ENCODE measurements around the gene ALG12.

The ALG12 gene

GRCh38 chr22:49957826-49958365 lies 39.7 kb upstream of the ALG12 start:
- DNase-seq, result no peak

- no peak for DNase-seq
These were observed 38.9 kb upstream of the ALG12 start for GRCh38 chr22:49956914-49957825.

- DNase-seq, result no peak
These were observed 38.2 kb upstream of the ALG12 start for GRCh38 chr22:49956418-49956770.

- no peak for DNase-seq
These were observed 37.6 kb upstream of the ALG12 start for GRCh38 chr22:49955581-49956417.

- no peak for DNase-seq
These were observed 36.8 kb upstream of the ALG12 start for GRCh38 chr22:49954991-49955580.

GRCh38 chr22:49954354-49954753 lies 36.1 kb upstream of the ALG12 start:
- no peak for DNase-seq

GRCh38 chr22:49953680-49954344 lies 35.6 kb upstream of the ALG12 start:
- DNase-seq, result no peak

GRCh38 chr22:49953027-49953679 lies 34.9 kb upstream of the ALG12 start:
- no peak for DNase-seq

- DNase-seq, result peak; percentile 67
These were observed 34.0 kb upstream of the ALG12 start for GRCh38 chr22:49951986-49952896.

- no peak for DNase-seq
These were observed 33.4 kb upstream of the ALG12 start for GRCh38 chr22:49951678-49951985.

- DNase-seq, result peak; percentile 83
These were observed 32.9 kb upstream of the ALG12 start for GRCh38 chr22:49951000-49951677.

GRCh38 chr22:49950396-49950994 lies 32.3 kb upstream of the ALG12 start:
- no peak for DNase-seq

GRCh38 chr22:49949914-49950292 lies 31.7 kb upstream of the ALG12 start:
- no peak for DNase-seq

GRCh38 chr22:49948958-49949913 lies 31.0 kb upstream of the ALG12 start:
- DNase-seq, result no peak

- no peak for DNase-seq
These were observed 30.1 kb upstream of the ALG12 start for GRCh38 chr22:49948116-49948957.

- DNase-seq, result no peak
These were observed 29.0 kb upstream of the ALG12 start for GRCh38 chr22:49947296-49947622.

- DNase-seq, result peak; percentile 54
These were observed 28.5 kb upstream of the ALG12 start for GRCh38 chr22:49946612-49947295.

Data from eye (tissue), 1 donor.